Iris pigment epithelial cell (primary cell): Measurements from ENCODE around the gene ACP3.

Source experiments
- DNase-seq: peaks from one replicate; pipeline ENCODE4 v3.0.0-alpha.2; 2011; ENCODE audit warnings: low read depth

ACP3 gene

DNA sequence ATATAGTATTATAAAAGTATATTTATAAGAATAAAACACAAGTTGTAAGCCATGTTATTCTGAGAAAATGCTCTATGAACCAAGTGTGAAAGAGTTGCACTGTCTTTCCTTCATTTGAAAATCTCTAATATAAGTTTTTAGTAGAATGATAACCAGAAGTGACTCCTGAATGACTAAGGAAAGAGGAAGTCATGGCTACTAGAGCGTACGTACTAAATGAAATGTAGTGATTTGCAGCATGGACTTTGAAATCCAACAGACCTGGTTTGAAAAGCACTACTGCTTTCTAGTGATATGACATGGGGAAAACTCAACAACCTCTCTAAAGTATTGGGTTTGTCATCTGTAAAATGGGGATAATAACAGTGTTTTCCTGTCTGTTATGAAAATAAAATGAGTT, 89.8 kb downstream of the ACP3 start:
- no peak for DNase-seq
